GM12878 (cell line): ENCODE measurements around the gene SLC35F6. TPM values are rescaled to one million over a fixed set of nuclear protein-coding genes. Genes with fewer than 3 reads are reported as not detected.

Experiments
- ATAC-seq: fragments of 200-7000 bp; cut with Tn5 transposase; 3 replicates; pipeline ENCODE4 v1.9.1; 2020; ENCODE audit warnings: mild to moderate bottlenecking, moderate library complexity
- BruUV-seq: library from RNA; stranded (reverse); fragments of 400-500 nt; replicated peaks from 2 replicates; lab custom pipeline; 2021; lab: Mats Ljungman, UMichigan
- CTCF ChIA-PET: fragments of 300-600 bp; sonication (Branson Sonifier 250); formaldehyde crosslinking; extraction: SDS; loops from one replicate; lab custom pipeline; 2021; ENCODE audit warnings: inconsistent platforms; lab: Yijun Ruan, JAX
- POLR2A ChIA-PET: fragments of 350-600 bp; formaldehyde crosslinking; extraction: SDS; loops from one replicate; lab custom pipeline; 2021; ENCODE audit warnings: inconsistent platforms; lab: Charles Lee
- RAD21 ChIA-PET: fragments of 300-600 bp; sonication (Branson Sonifier 250); formaldehyde crosslinking; loops from one replicate; lab custom pipeline; 2023; ENCODE audit warnings: antibody characterized with exemption; ENCODE audit not compliant: unreplicated experiment; lab: Charles Lee
- SMC1A ChIA-PET: fragments of 300-600 bp; sonication (Branson Sonifier 250); formaldehyde crosslinking; loops from one replicate; lab custom pipeline; 2023; ENCODE audit not compliant: unreplicated experiment, uncharacterized antibody; lab: Charles Lee
- DNase-seq: peaks from one replicate; pipeline ENCODE4 v3.0.0-alpha.2; 2011; ENCODE audit warnings: low read depth, low spot score
- FAIRE-seq: peaks from 3 replicates; lab custom pipeline; 2011; peaks lifted over from hg19 to GRCh38; lab: Jason Lieb, UNC
- H2AFZ ChIP-seq: 2 replicates; pipeline ENCODE4 v1.6.0; 2011; ENCODE audit warnings: low read depth, low read length, control low read depth; ENCODE audit not compliant: control insufficient read depth
- H3K27ac ChIP-seq: 2 replicates; pipeline ENCODE4 v1.5.1; 2011; ENCODE audit warnings: control low read depth; ENCODE audit not compliant: control insufficient read depth, insufficient read depth
- H3K27me3 ChIP-seq, 2 experiments: replicated peaks in 1 of 2; 2 replicates each; pipeline versions ENCODE4 v1.6.0 to v1.6.1; 2011; ENCODE audit warnings: low read length in 1 of 2; ENCODE audit not compliant: control insufficient read depth in 2 of 2, insufficient read depth in 2 of 2
- H3K36me3 ChIP-seq, 2 experiments: 2 replicates each; pipeline ENCODE4 v1.5.1; 2011; ENCODE audit warnings: low read length in 1 of 2; ENCODE audit not compliant: control insufficient read depth in 2 of 2, insufficient read depth in 2 of 2
- H3K4me1 ChIP-seq: 2 replicates; pipeline ENCODE4 v1.6.1; 2011; ENCODE audit warnings: mild to moderate bottlenecking, low read length, moderate library complexity, mixed read lengths; ENCODE audit not compliant: control insufficient read depth, insufficient read depth
- H3K4me2 ChIP-seq: 2 replicates; pipeline ENCODE4 v1.6.0; 2011; ENCODE audit warnings: control low read depth; ENCODE audit not compliant: control insufficient read depth, insufficient read depth
- H3K4me3 ChIP-seq: fragments of 200-600 bp; sonication (generic); 2 replicates; pipeline ENCODE4 v1.5.1; 2016
- H3K79me2 ChIP-seq: 2 replicates; pipeline ENCODE4 v1.6.0; 2011; ENCODE audit warnings: low read length; ENCODE audit not compliant: control insufficient read depth, insufficient read depth
- H3K9ac ChIP-seq: 2 replicates; pipeline ENCODE4 v1.8.0; 2011; ENCODE audit warnings: low read length, control low read depth, mixed read lengths; ENCODE audit not compliant: control insufficient read depth, insufficient read depth
- H3K9me3 ChIP-seq: replicated peaks from 3 replicates; pipeline ENCODE4 v1.5.1; 2011; ENCODE audit warnings: mild to moderate bottlenecking, low read length; ENCODE audit not compliant: control insufficient read depth, insufficient read depth
- H4K20me1 ChIP-seq: 2 replicates; pipeline ENCODE4 v1.6.0; 2011; ENCODE audit not compliant: control insufficient read depth, insufficient read depth
- EZH2 ChIP-seq: IDR thresholded peaks from 2 replicates; pipeline ENCODE4 v1.6.1; 2012; ENCODE audit warnings: low read depth, mild to moderate bottlenecking, control low read depth, inconsistent platforms, low read length, borderline replicate concordance; ENCODE audit not compliant: control insufficient read depth
- FOXK2 ChIP-seq: fragments of 450-650 bp; IDR thresholded peaks from 2 replicates; pipeline ENCODE4 v1.6.1; 2017; ENCODE audit warnings: mild to moderate bottlenecking, moderate library complexity
- MEF2A ChIP-seq: IDR thresholded peaks from 2 replicates; pipeline ENCODE4 v1.6.1; 2011; ENCODE audit warnings: low read depth, mild to moderate bottlenecking, low read length, moderate library complexity; ENCODE audit not compliant: insufficient read depth
- NR2C1 ChIP-seq: fragments of 450-650 bp; IDR thresholded peaks from 2 replicates; pipeline ENCODE4 v1.6.1; 2017; ENCODE audit warnings: antibody characterized with exemption, mild to moderate bottlenecking, moderate library complexity
- PAX8 ChIP-seq: fragments of 450-650 bp; IDR thresholded peaks from 2 replicates; pipeline ENCODE4 v1.6.1; 2017; ENCODE audit warnings: mild to moderate bottlenecking, moderate library complexity
- POU2F2 ChIP-seq: IDR thresholded peaks from 3 replicates; pipeline ENCODE4 v1.6.1; 2011; ENCODE audit warnings: low read depth, mild to moderate bottlenecking, low read length, borderline replicate concordance
- RBBP5 ChIP-seq: fragments of 200-600 bp; sonication (generic); conservative IDR thresholded peaks from 2 replicates; pipeline ENCODE4 v1.6.1; 2016
- RFX5 ChIP-seq: IDR thresholded peaks from 2 replicates; pipeline ENCODE4 v1.6.1; 2011; ENCODE audit warnings: low read depth, low read length, improper control_type of control experiment
- SIN3A ChIP-seq: IDR thresholded peaks from 2 replicates; pipeline ENCODE4 v1.6.1; 2012; ENCODE audit warnings: low read depth, low read length, improper control_type of control experiment
- SMAD5 ChIP-seq: IDR thresholded peaks from 2 replicates; pipeline ENCODE4 v1.6.1; 2016; ENCODE audit warnings: antibody characterized with exemption, low read depth
- SMARCA5 ChIP-seq: fragments of 450-650 bp; IDR thresholded peaks from 2 replicates; pipeline ENCODE4 v1.6.1; 2017; ENCODE audit warnings: mild to moderate bottlenecking
- SREBF1 ChIP-seq: IDR thresholded peaks from 2 replicates; pipeline ENCODE4 v1.6.1; 2012; ENCODE audit warnings: mild to moderate bottlenecking, low read length
- SUZ12 ChIP-seq: fragments of 200-600 bp; sonication (generic); IDR thresholded peaks from one replicate; pipeline ENCODE4 v1.6.1; 2018; ENCODE audit warnings: antibody characterized with exemption, mild to moderate bottlenecking; ENCODE audit not compliant: unreplicated experiment
- TAF1 ChIP-seq: IDR thresholded peaks from 2 replicates; pipeline ENCODE4 v1.6.1; 2011; ENCODE audit warnings: mild to moderate bottlenecking, low read depth, low read length, borderline replicate concordance
- TCF7 ChIP-seq: IDR thresholded peaks from 2 replicates; pipeline ENCODE4 v1.6.1; 2014; ENCODE audit warnings: antibody characterized with exemption, borderline replicate concordance
- ZNF207 ChIP-seq: fragments of 450-650 bp; IDR thresholded peaks from 2 replicates; pipeline ENCODE4 v1.6.1; 2014; ENCODE audit warnings: antibody characterized with exemption, mild to moderate bottlenecking, borderline replicate concordance
- ZNF622 ChIP-seq: fragments of 450-650 bp; IDR thresholded peaks from 2 replicates; pipeline ENCODE4 v1.6.1; 2017; ENCODE audit warnings: mild to moderate bottlenecking, inconsistent platforms
- WGBS: methylation state at CpG from one replicate; pipeline ENCODE4 v1.1.6; 2016; ENCODE audit warnings: low lambda C conversion rate; ENCODE audit not compliant: insufficient replicate concordance, insufficient coverage; ENCODE audit errors: missing lambda C conversion rate; 5-methylcytosine and 5-hydroxymethylcytosine counted together
- in situ Hi-C: fragments of 300-500 bp; cut with MboI; formaldehyde crosslinking; loops from 9 replicates; pipeline ENCODE4 v1.14.3; 2018; ENCODE audit warnings: mixed read lengths
- intact Hi-C: fragments of 100-400 bp; cut with micrococcal nuclease; formaldehyde crosslinking; loops from one replicate; pipeline ENCODE4 v1.14.2; 2022; ENCODE audit not compliant: unreplicated experiment
- polyA plus RNA-seq, 11 experiments: library from polyadenylated mRNA; depleted of rRNA in 4 of 11; unstranded in 6 of 11; stranded (reverse) in 5 of 11; fragments of >200 nt; fragmentation: Nextera tagmentation in 4 of 11; fragmentation: Illumina TruSeq in 1 of 11; extraction: Ambion mirVana in 4 of 11; extraction: Trizol in 1 of 11; gene quantifications; 1 replicate in 1 of 11; 2 replicates in 10 of 11; pipeline versions ENCODE4 v1.2.1 to v1.2.3, GENCODE V29; 2011 to 2016; ENCODE audit warnings: inconsistent platforms in 2 of 11, missing spikeins in 2 of 11, low read depth in 1 of 11
- total RNA-seq, 4 experiments: library from RNA; depleted of rRNA in 3 of 4; stranded (reverse); fragments of >200 nt in 3 of 4; fragmentation: Illumina TruSeq in 1 of 4; extraction: Trizol in 1 of 4; gene quantifications; 2 replicates each; pipeline versions ENCODE4 v1.2.1 to v1.2.3, GENCODE V29; 2013 to 2021
- TF ChIP-seq, protein P1 (sequence below), 3 experiments: IDR thresholded peaks in 2 of 3; conservative IDR thresholded peaks in 1 of 3; 2 replicates each; pipeline ENCODE4 v1.5.1; 2011; ENCODE audit warnings: low read depth in 3 of 3, low read length in 3 of 3, mild to moderate bottlenecking in 3 of 3, control low read depth in 2 of 3, moderate library complexity in 2 of 3, inconsistent platforms in 1 of 3, mixed read lengths in 1 of 3; ENCODE audit not compliant: control insufficient read depth in 2 of 3, insufficient read depth in 1 of 3; ENCODE audit errors: extremely low read depth in 1 of 3

The SLC35F6 gene
- total and polyA plus RNA-seq, 10 of the 15 experiments (the other 5 are each of a cell fraction or from before 2014, with no cell fraction given), result 4.0 to 10.5 (median 8.0) TPM

DNA sequence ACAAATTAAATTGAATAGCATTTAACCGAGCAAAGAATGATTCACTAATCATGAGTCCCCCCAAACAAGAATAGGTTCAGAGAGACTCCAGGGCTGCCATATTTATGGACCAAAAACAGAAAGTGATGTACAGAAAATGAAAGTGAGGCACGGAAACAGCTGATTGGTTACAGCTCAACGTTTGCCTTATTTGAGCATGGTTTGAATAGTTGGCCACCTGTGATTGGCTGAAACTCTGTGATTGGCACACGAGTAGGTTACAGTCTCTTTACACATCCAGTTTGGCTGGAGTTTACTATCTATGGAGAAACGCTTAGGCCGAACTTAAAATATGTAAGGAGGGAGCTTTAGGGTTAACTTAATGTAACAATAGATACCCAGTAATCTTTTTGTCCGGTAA, 56.8 kb downstream of the SLC35F6 start (continued):
- TF ChIP-seq ZNF207 (no peak), SMAD5 (no peak), SUZ12 (no peak), NR2C1 (no peak)

DNA sequence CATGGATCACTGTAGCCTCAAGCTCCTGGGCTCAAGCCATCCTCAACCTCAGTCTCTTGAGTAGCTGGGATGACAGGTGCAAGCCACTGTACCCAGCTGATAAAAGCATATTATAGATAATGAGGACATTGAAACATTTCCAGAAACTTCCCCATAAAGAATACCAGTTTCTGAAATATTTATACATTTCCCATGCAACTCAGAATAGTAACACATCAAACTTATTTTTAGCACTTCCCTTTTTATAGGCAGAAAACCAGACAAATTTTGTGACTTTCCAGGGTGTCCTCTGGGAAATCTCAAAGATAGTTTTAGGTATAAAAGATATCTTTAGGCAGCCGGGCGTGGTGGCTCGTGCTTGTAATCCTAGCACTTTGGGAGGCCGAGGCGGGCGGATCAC, 58.8 kb downstream of the SLC35F6 start:
- no peaks in the 10 kb centered on the region for H3K79me2 ChIP-seq
- H3K4me1 ChIP-seq, result no peaks in the 10 kb centered on the region
- RAD21 ChIA-PET, result no interaction called here
- no TSS peak for BruUV-seq
- CTCF ChIA-PET, result interaction anchor here (1.8 kb wide), 1 partner anchor 23 kb away, joined by 10 read pairs; no protein-coding TSS in a partner anchor
- no peak overlapping the region for H3K27ac ChIP-seq
- no peaks in the 10 kb centered on the region for H4K20me1 ChIP-seq
- FAIRE-seq (no peak), DNase-seq (no peak), ATAC-seq (no peak)
- intact Hi-C loops (no loop called here), in situ Hi-C loops (no loop called here)
- H3K9ac ChIP-seq, result no peak overlapping the region
- 62% methylated on average over 6 of the region's 6 CpGs for WGBS
- no peak overlapping the region for H3K4me3 ChIP-seq
- H3K4me2 ChIP-seq, result no peak overlapping the region
- no peak overlapping the region for H2AFZ ChIP-seq
- SMC1A ChIA-PET, result no interaction called here
- POLR2A ChIA-PET, result no interaction called here
- TF ChIP-seq FOXK2 (no peak), RFX5 (no peak), EZH2 (no peak), MEF2A (no peak), SMARCA5 (no peak), SIN3A (no peak), POU2F2 (no peak), RBBP5 (no peak), TAF1 (no peak), PAX8 (no peak), TCF7 (no peak), ZNF622 (no peak), SREBF1 (no peak)
- TF ChIP-seq, protein P1, sequence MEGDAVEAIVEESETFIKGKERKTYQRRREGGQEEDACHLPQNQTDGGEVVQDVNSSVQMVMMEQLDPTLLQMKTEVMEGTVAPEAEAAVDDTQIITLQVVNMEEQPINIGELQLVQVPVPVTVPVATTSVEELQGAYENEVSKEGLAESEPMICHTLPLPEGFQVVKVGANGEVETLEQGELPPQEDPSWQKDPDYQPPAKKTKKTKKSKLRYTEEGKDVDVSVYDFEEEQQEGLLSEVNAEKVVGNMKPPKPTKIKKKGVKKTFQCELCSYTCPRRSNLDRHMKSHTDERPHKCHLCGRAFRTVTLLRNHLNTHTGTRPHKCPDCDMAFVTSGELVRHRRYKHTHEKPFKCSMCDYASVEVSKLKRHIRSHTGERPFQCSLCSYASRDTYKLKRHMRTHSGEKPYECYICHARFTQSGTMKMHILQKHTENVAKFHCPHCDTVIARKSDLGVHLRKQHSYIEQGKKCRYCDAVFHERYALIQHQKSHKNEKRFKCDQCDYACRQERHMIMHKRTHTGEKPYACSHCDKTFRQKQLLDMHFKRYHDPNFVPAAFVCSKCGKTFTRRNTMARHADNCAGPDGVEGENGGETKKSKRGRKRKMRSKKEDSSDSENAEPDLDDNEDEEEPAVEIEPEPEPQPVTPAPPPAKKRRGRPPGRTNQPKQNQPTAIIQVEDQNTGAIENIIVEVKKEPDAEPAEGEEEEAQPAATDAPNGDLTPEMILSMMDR (IDR thresholded peaks at IDR 0.05 in 2 of 3, conservative IDR thresholded peaks at IDR 0.05 in 1 of 3; ENCODE audit: control insufficient read depth in 2 of 3, extremely low read depth in 1 of 3, insufficient read depth in 1 of 3, low read depth in 3 of 3, low read length in 3 of 3), result no peak
- H3K9me3 ChIP-seq, result no peaks in the 10 kb centered on the region
- no peaks in the 10 kb centered on the region for H3K36me3 ChIP-seq
- no peaks in the 10 kb centered on the region for H3K27me3 ChIP-seq
